ENCODE measurements around the gene DLG2.
"Not testable (repeated sequence)": the region's sequence is repeated elsewhere in the genome, so short reads cannot be mapped to it uniquely, and the experiment has no call there.

Gene DLG2

GRCh38 chr11:85238906-85239305 lies 388.2 kb downstream of the DLG2 start:
- TF ChIP-seq CTCF (IDR thresholded peaks at IDR 0.05; ENCODE audit: borderline replicate concordance, insufficient read depth, low read depth, low read length): no peak
- no peak overlapping the region for H3K4me3 ChIP-seq (ENCODE audit: low read depth, low read length)

- H3K4me3 ChIP-seq (ENCODE audit: low read depth, low read length): not testable (repeated sequence)
Measured at GRCh38 chr11:85238038-85238437, 389.1 kb downstream of the DLG2 start.

- TF ChIP-seq CTCF (IDR thresholded peaks at IDR 0.05; ENCODE audit: borderline replicate concordance, insufficient read depth, low read depth, low read length): no peak
- H3K4me3 ChIP-seq (ENCODE audit: low read depth, low read length): no peak overlapping the region
Measured at GRCh38 chr11:85236211-85236610, 390.9 kb downstream of the DLG2 start.

GRCh38 chr11:85232559-85232958 lies 394.6 kb downstream of the DLG2 start:
- no peak overlapping the region for H3K4me3 ChIP-seq (ENCODE audit: low read depth, low read length)
- no peak for TF ChIP-seq CTCF (IDR thresholded peaks at IDR 0.05; ENCODE audit: borderline replicate concordance, insufficient read depth, low read depth, low read length)

GRCh38 chr11:85231588-85231987 lies 395.6 kb downstream of the DLG2 start:
- H3K4me3 ChIP-seq (ENCODE audit: low read depth, low read length): no peak overlapping the region
- no peak for TF ChIP-seq CTCF (IDR thresholded peaks at IDR 0.05; ENCODE audit: borderline replicate concordance, insufficient read depth, low read depth, low read length)

- not testable (repeated sequence) for H3K4me3 ChIP-seq (ENCODE audit: low read depth, low read length)
Measured at GRCh38 chr11:85229723-85230122, 397.4 kb downstream of the DLG2 start.

GRCh38 chr11:85196968-85197367 lies 430.2 kb downstream of the DLG2 start:
- TF ChIP-seq CTCF (IDR thresholded peaks at IDR 0.05; ENCODE audit: borderline replicate concordance, insufficient read depth, low read depth, low read length): no peak
- H3K4me3 ChIP-seq (ENCODE audit: low read depth, low read length): no peak overlapping the region

GRCh38 chr11:85195934-85196333 lies 431.2 kb downstream of the DLG2 start:
- H3K4me3 ChIP-seq (ENCODE audit: low read depth, low read length): no peak overlapping the region
- TF ChIP-seq CTCF (IDR thresholded peaks at IDR 0.05; ENCODE audit: borderline replicate concordance, insufficient read depth, low read depth, low read length): no peak

Data from GM12875 (cell line).